IPS-NIHi7 (cell line): Measurements from ENCODE around the gene KCNJ12.

Experiments
- DNase-seq: peaks from one replicate; pipeline ENCODE4 v3.0.0; 2012; ENCODE audit warnings: mixed read lengths; ENCODE audit errors: extremely low spot score

The KCNJ12 gene

GRCh38 chr17:21365016-21365415 is 11.1 kb upstream of the KCNJ12 start:
- no peak for DNase-seq

DNA sequence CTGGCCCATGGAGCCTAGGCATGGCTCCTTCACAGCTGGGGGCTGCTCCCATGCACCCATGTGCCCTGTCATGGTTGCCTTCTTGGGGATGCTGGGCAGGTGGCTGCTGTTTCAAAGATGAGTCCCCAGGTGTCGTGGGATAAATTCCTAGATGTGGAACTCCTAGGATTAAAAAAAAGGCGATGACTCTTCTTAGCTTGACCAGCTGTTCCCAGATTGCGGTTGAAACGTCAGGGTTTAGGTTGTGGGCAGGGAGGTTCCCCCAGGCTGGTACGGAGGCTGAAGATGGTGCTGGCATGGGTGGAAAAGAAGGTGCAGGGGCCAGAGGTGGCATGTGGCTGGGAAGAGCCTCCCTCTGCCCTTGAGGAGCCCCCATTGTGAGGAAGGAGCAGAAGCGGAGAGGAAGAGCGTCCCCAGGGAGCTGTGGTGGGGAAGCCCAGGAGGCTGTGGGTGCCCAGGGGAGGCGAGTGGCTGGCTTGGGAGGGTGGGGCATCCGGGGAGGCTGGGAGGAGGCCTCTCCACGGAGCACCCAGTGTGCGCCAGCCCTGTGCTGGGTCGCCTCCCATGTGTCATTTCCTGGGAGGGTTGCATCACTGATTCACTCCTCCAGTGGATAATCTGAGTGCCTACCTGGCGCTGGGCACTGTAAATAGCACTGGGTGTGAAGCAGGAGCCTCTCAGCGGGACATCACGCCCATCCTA is 7.5 kb upstream of the KCNJ12 start:
- DNase-seq: no peak

DNA sequence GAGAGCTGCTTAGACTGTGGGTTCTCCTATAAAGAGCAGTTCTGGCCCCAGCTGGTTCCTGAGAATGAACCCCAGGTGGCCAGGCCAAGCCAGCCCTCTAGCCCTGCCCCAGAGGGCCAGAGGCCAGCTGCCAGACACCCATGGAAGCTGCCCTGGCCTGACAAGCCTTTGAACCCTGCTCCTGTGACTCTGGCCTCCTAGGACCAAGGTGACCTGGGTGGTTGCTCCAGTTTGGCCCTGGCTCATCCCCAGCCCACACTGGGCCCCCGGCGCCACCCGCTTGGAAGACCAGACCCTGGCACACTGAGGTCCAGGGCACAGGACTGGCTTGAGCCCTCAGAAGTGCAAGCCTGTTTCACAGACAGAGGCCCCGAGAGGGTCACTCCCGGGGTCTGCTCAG is 6.8 kb upstream of the KCNJ12 start:
- no peak for DNase-seq

- DNase-seq: peak; percentile 48
Measured at GRCh38 chr17:21370430-21370829, 5.7 kb upstream of the KCNJ12 start.

DNA sequence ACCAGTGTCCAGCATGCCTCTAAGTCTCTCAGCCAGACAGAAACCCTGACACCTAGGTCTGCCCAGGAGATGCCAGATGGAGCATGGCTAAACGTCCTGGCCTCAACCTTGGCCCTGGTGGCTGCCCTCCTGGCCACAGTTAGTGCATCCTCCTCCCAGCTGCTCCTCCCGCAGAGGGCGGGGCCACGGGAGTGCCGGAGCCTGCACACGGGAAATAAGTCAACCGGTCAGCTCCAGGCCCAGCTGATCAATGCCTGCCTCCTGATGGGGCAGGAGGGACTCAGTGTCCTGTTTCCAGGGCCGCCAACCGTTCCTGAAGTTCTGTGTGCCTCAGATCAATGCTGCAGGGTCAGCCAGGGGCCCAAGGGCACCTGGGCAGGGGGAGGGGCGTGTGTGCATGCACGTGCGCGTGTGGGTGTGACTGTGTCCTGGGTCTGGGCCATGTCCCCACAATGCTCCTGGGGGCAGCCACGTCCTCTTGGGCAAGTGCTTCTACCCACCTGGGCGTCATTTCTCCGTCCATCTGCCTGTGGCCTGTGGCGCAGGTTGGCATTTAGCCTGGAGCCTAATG is 4.6 kb upstream of the KCNJ12 start:
- DNase-seq: no peak

GRCh38 chr17:21372256-21372954 is 3.8 kb upstream of the KCNJ12 start:
- no peak for DNase-seq

- no peak for DNase-seq
Measured at GRCh38 chr17:21373036-21373435, 3.1 kb upstream of the KCNJ12 start.

DNA sequence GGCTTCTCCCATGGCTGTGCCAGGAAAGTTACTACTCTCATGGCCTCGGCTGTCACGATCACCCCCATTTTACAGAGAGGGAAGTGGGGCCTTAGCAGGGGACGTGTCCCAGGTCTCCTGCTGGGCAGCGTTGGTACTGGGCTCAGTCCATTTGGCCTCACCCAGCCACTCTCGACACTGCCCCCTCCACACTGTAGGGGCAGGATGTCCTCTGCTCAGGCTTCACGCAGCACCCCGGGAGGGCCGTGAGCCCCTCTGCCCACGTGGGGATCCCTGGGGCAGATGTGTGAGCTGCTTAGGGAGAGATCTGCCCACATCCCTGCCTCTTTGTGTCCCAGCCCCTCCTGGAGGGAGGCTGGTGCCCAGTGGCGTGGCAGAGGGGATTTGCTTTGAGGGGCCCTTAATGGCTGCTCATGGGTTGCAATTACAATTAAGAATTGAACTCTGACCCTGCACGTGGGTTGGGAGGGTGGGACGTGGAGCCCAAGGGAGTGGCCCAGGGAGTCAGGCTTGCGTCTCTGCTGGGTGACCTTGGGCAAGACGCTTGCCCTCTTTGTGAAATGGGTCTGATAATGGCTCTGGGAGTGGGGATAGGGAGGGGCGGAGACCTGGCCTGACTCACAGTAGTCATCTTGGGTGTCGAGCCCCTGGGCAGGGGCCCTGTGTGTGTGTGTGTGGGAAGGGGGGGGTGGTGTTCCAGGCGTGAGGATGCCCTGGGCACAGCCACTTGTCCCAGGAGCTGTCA is 2.3 kb upstream of the KCNJ12 start:
- DNase-seq: no peak

- no peak for DNase-seq
Measured at GRCh38 chr17:21374441-21375161, 1.6 kb upstream of the KCNJ12 start.

DNA sequence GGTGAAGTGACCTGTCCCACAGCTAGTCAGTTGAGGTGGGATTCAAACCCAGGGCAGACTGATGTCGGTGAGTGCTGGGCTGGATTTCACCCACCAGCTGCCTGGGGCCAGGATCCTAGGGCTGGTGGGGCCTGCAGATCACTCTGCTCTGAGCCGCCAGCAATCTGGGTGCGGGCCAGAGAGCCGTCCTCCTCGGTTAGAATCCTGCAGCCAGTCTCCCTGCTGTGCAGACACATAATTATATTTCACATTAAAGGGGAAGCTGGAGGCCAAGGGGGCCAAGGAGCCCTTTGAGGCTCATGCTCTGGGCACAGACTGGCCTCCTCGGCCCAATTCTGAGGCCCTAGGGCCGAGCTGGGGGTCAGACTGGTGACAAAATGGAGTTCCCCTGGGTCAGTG is 996 bp upstream of the KCNJ12 start:
- DNase-seq: no peak

DNA sequence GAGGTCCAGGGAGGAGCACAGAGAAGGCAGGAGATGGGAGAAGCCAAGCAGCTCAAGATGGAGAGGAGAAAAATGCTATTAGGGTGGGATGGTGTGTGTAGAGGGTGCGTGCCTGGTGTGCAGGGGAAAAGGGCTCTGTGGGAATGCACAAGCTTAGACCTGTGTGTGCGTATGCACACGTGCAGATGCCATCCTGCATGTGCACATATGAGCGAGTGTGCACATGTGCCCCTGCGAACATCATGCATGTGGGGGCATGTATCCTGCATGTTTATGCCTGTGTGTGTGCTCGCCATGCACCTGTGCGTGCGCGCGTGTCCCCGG is 438 bp upstream of the KCNJ12 start:
- no peak for DNase-seq

DNA sequence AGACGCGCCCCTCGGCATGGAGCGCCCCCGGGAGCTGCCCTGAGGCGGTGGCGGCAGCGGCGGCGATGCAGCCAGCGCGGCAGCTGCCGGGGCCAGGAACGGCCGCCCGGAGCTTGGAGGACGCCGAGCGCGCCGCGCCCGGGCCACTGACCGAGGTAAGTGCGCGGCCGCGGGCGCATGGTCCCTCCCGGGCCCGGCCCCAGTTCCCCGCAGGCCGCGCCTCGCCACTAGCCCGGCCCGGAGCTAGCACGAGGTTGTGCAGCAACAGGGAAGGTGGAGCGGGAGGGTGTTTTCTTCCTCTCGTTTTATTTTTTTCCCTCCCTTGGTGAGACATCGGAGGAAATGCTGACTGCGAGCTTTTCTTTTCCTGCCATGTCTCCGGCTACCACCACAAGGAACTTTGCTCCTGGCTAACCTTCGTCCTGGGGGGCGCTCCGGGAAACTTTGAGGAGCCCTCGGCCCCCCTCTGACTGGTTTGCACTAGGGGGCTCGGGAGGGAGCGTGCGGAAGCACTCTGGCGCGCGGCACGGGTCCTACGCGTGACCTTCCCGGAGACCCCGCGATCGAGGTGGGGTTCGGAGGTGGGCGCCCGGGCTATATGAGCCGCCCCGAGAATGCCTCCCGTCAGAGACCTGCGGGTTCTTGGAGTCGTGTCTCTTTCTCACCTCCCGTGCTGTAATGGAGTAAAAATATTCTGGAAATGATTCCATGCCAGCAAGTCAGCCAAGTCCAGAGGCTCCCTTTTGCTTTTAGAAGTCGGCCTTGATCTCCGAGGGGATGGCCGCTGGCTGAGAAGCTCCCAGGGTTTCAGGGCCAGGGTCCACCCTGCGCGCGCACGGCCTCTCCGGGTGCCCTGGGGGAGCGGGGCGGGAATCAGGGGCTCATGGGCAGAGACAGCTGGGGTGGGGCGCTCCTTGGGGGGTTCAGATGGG is 868 bp downstream of the KCNJ12 start:
- DNase-seq: peak; percentile 45

DNA sequence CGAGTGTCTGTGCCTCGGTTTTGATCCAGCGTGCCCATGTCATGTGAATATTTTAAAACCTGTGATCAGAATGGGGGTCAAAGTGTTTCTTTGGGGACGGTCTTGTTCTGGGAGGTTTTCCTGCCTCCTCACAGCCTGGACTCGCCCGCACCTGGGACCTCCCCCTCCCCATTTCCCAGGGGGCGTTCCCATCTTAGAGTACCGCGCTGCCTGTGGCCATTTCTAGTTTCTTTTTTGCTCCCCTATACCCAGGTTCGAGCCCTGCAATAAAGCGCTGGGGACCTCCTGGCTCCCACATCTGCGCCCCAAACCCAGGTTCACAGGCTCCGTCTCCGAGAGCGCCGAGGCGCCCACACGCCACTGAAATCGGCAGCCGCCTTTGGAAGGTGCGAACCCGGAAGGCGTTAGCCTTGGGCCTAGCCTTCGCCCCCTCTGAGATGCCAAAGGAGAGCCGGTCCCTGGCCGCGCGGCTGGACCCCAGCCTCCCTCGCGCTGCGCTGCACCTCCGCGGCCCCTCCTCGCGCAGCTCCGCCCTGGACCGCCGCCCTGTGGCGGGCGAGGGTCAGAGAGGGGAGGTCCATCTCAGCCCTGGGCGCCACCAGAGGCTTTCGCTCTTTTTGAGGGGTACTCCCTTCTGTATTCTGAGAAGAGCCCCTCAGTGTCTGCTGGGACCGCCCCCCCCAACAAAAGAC is 1.7 kb downstream of the KCNJ12 start:
- DNase-seq: peak; percentile 66

DNA sequence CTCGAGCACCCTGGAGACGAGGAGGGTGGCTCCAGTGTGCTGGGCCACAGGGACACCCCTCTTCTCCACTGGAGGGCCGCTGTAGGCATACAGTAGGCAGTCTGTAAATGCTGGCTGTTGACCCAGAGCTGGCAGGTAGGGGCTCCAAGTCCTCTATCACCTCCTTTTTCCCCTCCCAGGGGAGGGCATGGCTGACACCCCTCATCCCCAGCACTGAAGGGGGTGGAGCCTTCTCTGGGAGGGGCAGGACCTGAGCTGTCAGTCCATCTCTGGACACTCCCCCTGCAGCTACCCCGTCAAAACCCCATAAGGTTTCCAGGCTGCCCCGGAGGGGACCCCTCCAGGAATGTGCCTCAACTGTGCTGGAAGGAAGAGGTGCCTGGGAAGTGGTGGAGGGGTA is 2.4 kb downstream of the KCNJ12 start:
- DNase-seq: peak; percentile 62

- DNase-seq: no peak
Measured at GRCh38 chr17:21379080-21379711, 3.0 kb downstream of the KCNJ12 start.

DNA sequence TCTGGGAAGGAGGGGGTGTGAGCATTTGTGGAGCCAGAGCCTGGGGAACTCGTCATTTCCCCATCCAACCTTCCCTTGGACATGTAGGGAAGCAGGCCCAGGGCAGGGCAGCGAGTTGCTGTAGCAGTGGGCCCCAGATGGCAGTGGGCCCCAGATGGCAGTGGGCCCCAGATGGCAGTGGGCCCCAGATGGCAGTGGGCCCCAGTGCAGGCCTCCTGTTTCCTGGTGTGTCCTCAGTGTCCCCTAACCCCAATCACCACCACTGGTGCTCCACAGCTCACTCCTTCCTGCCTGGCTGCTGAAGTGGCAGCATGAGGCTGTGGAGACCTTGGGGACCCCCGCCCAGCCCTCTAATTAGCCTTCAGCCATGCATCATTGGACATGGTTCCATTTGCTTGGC is 4.5 kb downstream of the KCNJ12 start:
- DNase-seq: no peak

DNA sequence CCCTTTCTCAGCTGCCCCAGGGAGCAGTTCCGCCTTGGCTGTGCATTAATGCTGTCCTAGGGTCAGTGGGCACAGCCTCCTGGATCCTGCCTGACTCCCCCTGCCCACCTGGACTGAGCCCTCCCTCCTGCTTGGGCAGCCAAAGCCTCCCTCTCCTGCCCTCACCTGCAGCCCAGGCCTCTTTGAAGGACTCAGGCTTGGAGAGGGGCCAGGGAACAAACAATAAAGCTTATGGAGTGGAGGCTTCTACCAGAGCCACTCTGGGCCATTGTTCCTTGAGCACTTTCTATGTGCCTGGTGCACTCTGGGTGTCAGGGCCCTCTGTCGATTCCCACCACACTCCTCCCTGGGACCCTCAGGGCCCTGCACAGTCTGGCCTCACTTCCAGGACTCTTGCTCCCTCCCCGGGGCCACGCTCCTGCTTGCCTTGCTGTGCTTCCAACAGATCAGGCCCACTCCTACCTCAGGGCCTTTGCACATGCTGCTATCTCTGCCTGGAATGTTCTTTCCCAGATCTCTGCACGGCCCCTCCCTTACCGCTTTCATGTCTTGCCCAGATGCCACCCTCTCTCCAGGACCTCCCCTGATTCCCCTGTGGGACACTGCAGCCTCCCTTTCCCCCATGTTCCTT is 5.0 kb downstream of the KCNJ12 start:
- no peak for DNase-seq

DNA sequence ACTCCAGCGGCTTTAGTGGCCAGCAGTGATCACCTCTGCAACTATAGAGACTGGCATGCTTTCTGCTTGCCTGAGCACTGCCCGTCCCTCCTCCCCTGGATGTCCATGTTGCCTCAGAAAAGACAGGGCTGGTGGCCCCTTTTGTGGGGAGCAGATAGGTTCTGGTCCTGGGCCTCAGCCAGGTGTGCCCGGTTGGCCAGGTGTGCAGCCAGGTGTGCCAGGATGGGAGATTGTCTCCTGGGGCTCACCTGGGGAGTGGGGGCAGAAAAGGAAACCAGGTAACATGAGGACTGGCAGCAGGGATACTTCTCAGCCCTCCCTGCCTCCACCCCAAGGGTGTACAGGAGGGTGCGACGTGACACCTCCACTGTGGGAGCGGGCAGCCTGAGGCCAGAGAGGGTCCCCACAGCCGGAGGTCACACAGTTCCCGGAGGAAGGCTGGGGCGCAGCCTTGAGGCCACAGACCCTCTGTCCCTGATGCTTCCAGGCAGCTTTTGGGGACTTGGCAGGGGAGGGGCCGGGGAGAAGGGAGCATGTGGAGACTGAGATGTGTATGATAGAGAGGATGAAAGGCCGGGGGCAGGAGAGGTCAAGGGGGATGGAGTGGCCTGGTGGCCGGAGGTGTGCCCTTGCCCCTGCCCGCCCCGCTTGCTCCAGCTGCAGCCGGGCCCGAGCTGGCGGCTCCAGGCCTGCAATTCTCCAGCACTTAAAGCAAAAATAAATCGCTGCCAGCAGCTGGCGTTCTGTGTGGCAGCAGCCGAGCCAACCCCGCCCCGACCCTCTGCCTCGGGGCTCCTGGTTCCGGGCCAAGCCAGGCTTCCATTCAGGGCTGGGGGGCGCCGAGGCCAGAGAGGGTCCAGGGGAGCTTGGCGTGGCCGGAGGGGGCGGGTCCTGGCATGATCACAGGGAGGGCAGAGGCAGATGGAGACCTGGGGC is 6.7 kb downstream of the KCNJ12 start:
- DNase-seq: no peak
